CD4-positive, alpha-beta T cell (primary cell): ENCODE results near the gene ENAM. TPM values are rescaled to one million over a fixed set of nuclear protein-coding genes. Genes with fewer than 3 reads are reported as not detected.
A peak's percentile ranks its signal among the peaks of the same experiment; 100 is the strongest.

ENCODE experiments used
- ATAC-seq: fragments of 200-7000 bp; cut with Tn5 transposase; one replicate; pipeline ENCODE4 v1.10.0; 2022; ENCODE audit warnings: mild to moderate bottlenecking; ENCODE audit not compliant: poor library complexity
- CTCF ChIA-PET: fragments of 350-600 bp; sonication (Branson Sonifier 250); formaldehyde crosslinking; loops from one replicate; lab custom pipeline; 2021; ENCODE audit warnings: antibody characterized with exemption, inconsistent platforms; lab: Charles Lee
- POLR2A ChIA-PET: fragments of 350-600 bp; sonication (Branson Sonifier 250); formaldehyde crosslinking; loops from one replicate; lab custom pipeline; 2021; ENCODE audit warnings: antibody characterized with exemption, inconsistent platforms; lab: Charles Lee
- DNase-seq, 14 experiments: peaks; one replicate each; pipeline ENCODE4 v3.0.0-alpha.2; 2013 to 2020; ENCODE audit warnings: mixed read lengths in 2 of 14
- H3K27ac ChIP-seq, 2 donors: one replicate each; pipeline versions ENCODE4 v1.5.1 to v1.7.0; 2013; ENCODE audit warnings: low read length in 2 of 2, low read depth in 1 of 2, mild to moderate bottlenecking in 1 of 2
- H3K27me3 ChIP-seq, 2 experiments: 1 replicate in 1 of 2; 2 replicates in 1 of 2; pipeline versions ENCODE4 v1.6.1 to v1.7.0; 2013; ENCODE audit warnings: low read length in 2 of 2, control low read depth in 1 of 2, mild to moderate bottlenecking in 1 of 2, moderate library complexity in 1 of 2; ENCODE audit not compliant: insufficient read depth in 2 of 2, control insufficient read depth in 1 of 2
- H3K36me3 ChIP-seq: one replicate; pipeline ENCODE4 v1.6.1; 2013; ENCODE audit warnings: low read length, control low read depth; ENCODE audit not compliant: insufficient read depth
- H3K4me1 ChIP-seq: one replicate; pipeline ENCODE4 v1.6.1; 2013; ENCODE audit warnings: low read length, control low read depth; ENCODE audit not compliant: insufficient read depth
- H3K4me3 ChIP-seq: one replicate; pipeline ENCODE4 v1.5.1; 2013; ENCODE audit warnings: mild to moderate bottlenecking, low read length, moderate library complexity
- H3K9me3 ChIP-seq, 2 experiments: 1 replicate in 1 of 2; 2 replicates in 1 of 2; pipeline versions ENCODE4 v1.6.1 to v1.7.0; 2013; ENCODE audit warnings: low read length in 2 of 2, mild to moderate bottlenecking in 2 of 2, control low read depth in 1 of 2, moderate library complexity in 1 of 2; ENCODE audit not compliant: control insufficient read depth in 1 of 2, insufficient read depth in 1 of 2
- H3K27ac Mint-ChIP-seq: one replicate; pipeline ENCODE4 v1.8.0; 2020; ENCODE audit warnings: mixed read lengths
- H3K27me3 Mint-ChIP-seq: one replicate; pipeline ENCODE4 v1.8.0; 2021; ENCODE audit warnings: mixed read lengths
- H3K36me3 Mint-ChIP-seq: one replicate; pipeline ENCODE4 v1.8.0; 2021; ENCODE audit warnings: low read depth, mixed read lengths
- H3K4me1 Mint-ChIP-seq: one replicate; pipeline ENCODE4 v1.8.0; 2021; ENCODE audit warnings: low read depth, mixed read lengths
- H3K4me3 Mint-ChIP-seq: one replicate; pipeline ENCODE4 v1.8.0; 2020; ENCODE audit warnings: mild to moderate bottlenecking, mixed read lengths
- H3K9me3 Mint-ChIP-seq: one replicate; pipeline ENCODE4 v1.8.0; 2020; ENCODE audit warnings: mixed read lengths
- CTCF ChIP-seq: fragments of 200-600 bp; IDR thresholded peaks from one replicate; pipeline ENCODE4 v1.8.0; 2022; ENCODE audit warnings: antibody characterized with exemption, mild to moderate bottlenecking
- intact Hi-C, 2 experiments: fragments of 100-400 bp; cut with DNase I in 1 of 2; cut with micrococcal nuclease in 1 of 2; formaldehyde crosslinking; loops; one replicate each; pipeline versions ENCODE4 v1.15.1 to v1.9.0; 2023 to 2025; cut with DNase I, micrococcal nuclease
- total RNA-seq, 174 experiments: library from RNA in 2 of 174; stranded (reverse) in 2 of 174; gene quantifications; one replicate each; pipeline ENCODE4 v1.2.3 and lab custom pipeline; 2021 to 2026

Gene ENAM
- total RNA-seq, 2 experiments from 2014 or later = not detected

GRCh38 chr4:70687392-70687791 is 58.8 kb downstream of the ENAM start:
- peaks cover 26% of the 10 kb centered on the region for H3K4me1 ChIP-seq
- H3K4me3 Mint-ChIP-seq = peak overlapping the region; percentile 91
- H3K4me1 Mint-ChIP-seq = peaks cover 45% of the 10 kb centered on the region
- peak overlapping the region; percentile 94 to 97 for H3K27ac ChIP-seq
- no peaks in the 10 kb centered on the region for H3K27me3 ChIP-seq
- intact Hi-C loops = loop anchor here in 1 of 2 experiments (10.0 kb wide), 1 partner anchor 307 kb away; the partner anchor contains the start of gene DCK
- DNase-seq (peak in 3 of 14 experiments; percentile 4 to 54 (median 20)), ATAC-seq (no peak)
- peak overlapping the region; percentile 74 for H3K4me3 ChIP-seq
- H3K36me3 Mint-ChIP-seq = peaks cover 35% of the 10 kb centered on the region
- H3K36me3 ChIP-seq = peaks cover 4% of the 10 kb centered on the region
- TF ChIP-seq CTCF = no peak
- peaks cover 0 to 4% of the 10 kb centered on the region in 2 experiments for H3K9me3 ChIP-seq
- ChIA-PET CTCF (interaction anchor here (0.6 to 4.9 kb wide), 5 partner anchors 13 to 217 kb away, joined by 3 to 35 read pairs (median 3); no protein-coding TSS in a partner anchor), POLR2A (interaction anchor here (0.6 to 8.0 kb wide), 8 partner anchors 8 to 215 kb away, joined by 3 to 166 read pairs (median 8); partner anchors contain the start of genes GRSF1 and MOB1B)
- H3K27ac Mint-ChIP-seq = peak overlapping the region; percentile 99
- H3K9me3 Mint-ChIP-seq = no peaks in the 10 kb centered on the region
- no peaks in the 10 kb centered on the region for H3K27me3 Mint-ChIP-seq

- POLR2A ChIA-PET = interaction anchor here (0.9 to 8.0 kb wide), 13 partner anchors 8 to 322 kb away, joined by 3 to 166 read pairs (median 5); partner anchors contain the start of genes DCK, GRSF1 and MOB1B
- H3K4me3 ChIP-seq = peak within 1 kb of the TSS; percentile 74
- H3K4me3 Mint-ChIP-seq = peak within 1 kb of the TSS; percentile 91
- CTCF ChIA-PET = interaction anchor here (1.2 to 4.9 kb wide), 5 partner anchors 12 to 216 kb away, joined by 3 to 35 read pairs (median 3); no protein-coding TSS in a partner anchor
- peaks cover 26% of the 10 kb centered on the region for H3K4me1 ChIP-seq
- peaks cover 45% of the 10 kb centered on the region for H3K4me1 Mint-ChIP-seq
- DNase-seq (peak; percentile 87 to 98 (median 90)), ATAC-seq (peak; percentile 87)
- intact Hi-C loops = loop anchor here (1.0 to 10.0 kb wide), 6 partner anchors 17 to 307 kb away; partner anchors contain the start of genes DCK (in 1 of the 2), GRSF1 (in 1 of the 2) and MOB1B (in 1 of the 2)
- H3K27me3 Mint-ChIP-seq = no peaks in the 10 kb centered on the region
- H3K9me3 Mint-ChIP-seq = no peaks in the 10 kb centered on the region
- H3K27ac Mint-ChIP-seq = peak within 1 kb of the TSS; percentile 99
- H3K27ac ChIP-seq = peak within 1 kb of the TSS; percentile 94 to 97
- peaks cover 4% of the 10 kb centered on the region for H3K36me3 ChIP-seq
- no peaks in the 10 kb centered on the region for H3K27me3 ChIP-seq
- peaks cover 35% of the 10 kb centered on the region for H3K36me3 Mint-ChIP-seq
- TF ChIP-seq CTCF = peak; percentile 98
- peaks cover 0 to 4% of the 10 kb centered on the region in 2 experiments for H3K9me3 ChIP-seq
These were observed 59.6 kb downstream of the ENAM start, which contains the start of gene UTP3 for GRCh38 chr4:70687821-70688794. TSS of gene UTP3 (plus strand) at chr4:70688532. CDS start at chr4:70688678, 146 bp downstream.

GRCh38 chr4:70688795-70689231 is 60.3 kb downstream of the ENAM start:
- Histone ChIP-seq H3K4me3 (peak overlapping the region; percentile 74), H3K4me1 (peaks cover 26% of the 10 kb centered on the region), H3K36me3 (peaks cover 4% of the 10 kb centered on the region), H3K9me3 (peaks cover 0 to 8% of the 10 kb centered on the region in 2 experiments), H3K27ac (peak overlapping the region; percentile 94 to 97), H3K27me3 (no peaks in the 10 kb centered on the region)
- peak in 5 of 14 experiments; percentile 2 to 48 (median 3) for DNase-seq
- H3K27ac Mint-ChIP-seq = peak overlapping the region; percentile 99
- POLR2A ChIA-PET = interaction anchor here (1.1 to 8.0 kb wide), 10 partner anchors 8 to 321 kb away, joined by 4 to 166 read pairs (median 6); partner anchors contain the start of genes DCK, GRSF1 and MOB1B
- H3K4me1 Mint-ChIP-seq = peaks cover 45% of the 10 kb centered on the region
- CTCF ChIA-PET = interaction anchor here (0.7 to 4.9 kb wide), 4 partner anchors 12 to 48 kb away, joined by 3 to 35 read pairs (median 4); no protein-coding TSS in a partner anchor
- no peak for ATAC-seq
- H3K36me3 Mint-ChIP-seq = peaks cover 35% of the 10 kb centered on the region
- intact Hi-C loops = loop anchor here (1.0 to 10.0 kb wide), 7 partner anchors 15 to 306 kb away; partner anchors contain the start of genes DCK (in 1 of the 2), GRSF1 (in 1 of the 2) and MOB1B (in 1 of the 2)
- TF ChIP-seq CTCF = no peak
- H3K27me3 Mint-ChIP-seq = no peaks in the 10 kb centered on the region
- no peaks in the 10 kb centered on the region for H3K9me3 Mint-ChIP-seq
- H3K4me3 Mint-ChIP-seq = peak overlapping the region; percentile 91
